GM12874 (cell line): ENCODE data around the gene PIP5K1C.

ENCODE experiments used
- CTCF ChIP-seq: IDR thresholded peaks from 2 replicates; pipeline ENCODE4 v1.5.1; 2011; ENCODE audit warnings: low read depth, mild to moderate bottlenecking, control low read depth, low read length, moderate library complexity; ENCODE audit not compliant: insufficient read depth

The PIP5K1C gene

GRCh38 chr19:3606174-3606689, 94.0 kb downstream of the PIP5K1C start:
- TF ChIP-seq CTCF = no peak

DNA sequence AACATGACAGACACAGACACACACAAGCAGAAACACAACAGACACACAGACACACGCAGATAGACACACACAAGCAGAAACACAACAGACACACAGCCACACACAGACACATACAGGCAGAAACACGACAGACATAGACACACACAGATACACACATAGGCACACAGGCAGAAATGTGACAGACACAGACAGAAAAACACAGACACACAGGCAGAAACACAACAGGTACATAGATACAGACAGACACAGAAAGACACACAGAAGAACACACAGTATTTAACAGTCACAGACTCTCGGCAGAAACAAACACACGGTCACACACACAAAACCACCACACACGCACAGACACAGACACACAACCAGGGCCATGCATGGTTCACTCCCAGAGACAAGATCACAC, 94.5 kb downstream of the PIP5K1C start:
- no peak for TF ChIP-seq CTCF

DNA sequence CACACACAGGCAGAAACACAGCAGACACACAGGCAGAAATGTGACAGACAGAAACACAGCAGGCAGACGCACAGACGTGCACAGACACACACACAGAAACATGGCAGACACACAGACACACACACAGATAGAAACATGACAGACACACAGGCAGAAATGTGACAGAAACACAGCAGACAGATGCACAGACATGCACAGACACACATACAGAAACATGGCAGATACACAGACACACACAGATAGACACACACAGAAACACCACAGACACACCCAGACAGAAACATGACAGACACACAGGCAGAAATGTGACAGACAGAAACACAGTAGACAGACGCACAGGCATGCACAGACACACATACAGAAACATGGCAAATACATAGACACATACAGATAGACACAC, 94.9 kb downstream of the PIP5K1C start:
- TF ChIP-seq CTCF = no peak

DNA sequence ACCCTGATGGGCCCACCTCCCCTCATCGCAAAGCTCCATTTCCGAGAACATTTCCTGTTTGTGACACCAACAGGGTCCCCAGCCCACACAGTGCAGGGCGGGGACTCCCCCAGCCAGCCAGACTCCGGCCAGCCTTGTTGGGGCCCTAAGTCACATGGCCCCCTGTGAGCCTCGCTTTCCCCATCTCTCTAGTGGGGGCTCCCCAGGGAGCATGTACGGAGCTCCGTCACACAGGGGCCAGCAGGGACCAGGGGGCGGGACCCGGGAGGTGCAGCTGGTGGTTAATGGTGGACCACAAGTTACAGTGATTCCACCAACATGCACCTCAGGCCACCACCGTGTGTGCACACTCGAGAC, 95.3 kb downstream of the PIP5K1C start:
- TF ChIP-seq CTCF = no peak

DNA sequence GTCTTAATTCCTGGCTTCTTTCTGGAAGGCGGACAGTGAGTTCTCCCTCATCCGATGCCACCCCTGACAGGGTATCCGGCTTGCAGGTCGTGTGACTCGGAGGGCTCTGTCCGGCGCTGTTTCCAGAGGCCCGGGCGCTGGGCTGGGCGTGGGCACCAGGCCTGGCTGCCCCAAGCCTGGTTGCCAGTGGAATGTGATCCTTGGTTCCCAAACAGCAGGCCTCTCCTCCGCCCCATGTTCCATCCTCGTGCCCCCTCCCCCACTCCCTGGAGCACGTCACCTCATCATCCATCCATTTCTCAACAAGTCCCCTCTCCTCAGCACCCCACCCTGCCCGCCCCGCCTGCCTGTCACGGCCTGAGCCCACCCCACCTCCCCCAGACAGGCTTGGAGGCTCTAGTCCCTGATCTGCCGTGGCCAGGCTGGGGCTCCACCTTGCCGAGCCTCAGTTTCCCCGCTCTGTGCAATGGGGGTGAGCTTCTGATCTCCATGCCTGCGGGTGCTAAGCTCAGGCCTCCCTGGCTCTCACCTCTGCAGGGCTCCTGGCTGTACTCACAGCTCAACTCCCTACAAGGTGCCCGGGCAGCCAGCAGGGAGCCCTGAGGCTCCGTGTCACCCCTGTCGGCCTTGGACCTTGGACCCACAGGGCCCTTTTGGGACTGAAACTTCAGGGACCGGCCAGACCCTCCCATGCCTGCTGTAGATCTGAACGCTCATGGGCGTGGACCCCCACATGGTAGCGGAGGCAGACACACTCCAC, 95.9 kb downstream of the PIP5K1C start:
- TF ChIP-seq CTCF = no peak

GRCh38 chr19:3603121-3603811, 97.0 kb downstream of the PIP5K1C start:
- no peak for TF ChIP-seq CTCF

DNA sequence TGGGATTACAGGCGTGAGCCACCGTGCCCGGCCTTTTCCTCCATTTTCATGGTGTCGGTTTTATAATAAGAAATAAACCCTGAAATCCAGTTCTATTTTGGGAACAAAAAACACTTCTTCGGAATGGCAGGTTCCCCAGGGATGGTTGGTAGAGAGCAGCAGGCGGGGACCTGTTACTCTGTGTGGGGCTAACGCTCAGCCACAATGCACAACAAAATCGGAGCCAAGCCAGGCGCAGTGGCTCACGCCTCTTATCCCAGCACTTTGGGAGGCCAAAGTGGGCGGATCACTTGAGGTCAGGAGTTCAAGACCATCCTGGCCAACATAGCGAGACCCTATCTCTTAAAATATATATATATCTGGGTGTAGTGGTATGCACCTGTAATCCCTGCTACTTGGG, 99.2 kb downstream of the PIP5K1C start:
- TF ChIP-seq CTCF = no peak
